K562 (cell line): ENCODE results near the gene SPTLC2. TPM values are rescaled to one million over a fixed set of nuclear protein-coding genes. Genes with fewer than 3 reads are reported as not detected.
A peak's percentile ranks its signal among the peaks of the same experiment; 100 is the strongest.

Experiments used
- ARID3A ChIP-seq: IDR thresholded peaks from 2 replicates; pipeline ENCODE4 v1.6.1; 2012; ENCODE audit warnings: low read depth, low read length, improper control_type of control experiment, borderline replicate concordance
- BDP1 ChIP-seq: IDR thresholded peaks from 3 replicates; pipeline ENCODE4 v1.6.1; 2011; ENCODE audit not compliant: insufficient read length, insufficient read depth
- CBFB ChIP-seq: sonication (generic); formaldehyde crosslinking; IDR thresholded peaks from 2 replicates; pipeline ENCODE4 v1.4.0; 2020; ENCODE audit warnings: mild to moderate bottlenecking, missing genetic modification reagents
- CGGBP1 ChIP-seq: fragments of 250-450 bp; sonication (Bioruptor Pico); IDR thresholded peaks from 2 replicates; pipeline ENCODE4 v1.9.0; 2021; ENCODE audit warnings: mild to moderate bottlenecking
- DLX4 ChIP-seq: fragments of 250-450 bp; sonication (Bioruptor Pico); IDR thresholded peaks from 2 replicates; pipeline ENCODE4 v1.6.1; 2021; ENCODE audit warnings: mild to moderate bottlenecking
- FOSL1 ChIP-seq: fragments of 200-800 bp; sonication (Bioruptor generic); conservative IDR thresholded peaks from 2 replicates; pipeline ENCODE4 v1.6.1; 2016; ENCODE audit warnings: missing genetic modification characterization, missing compliant biosample characterization
- FOXP4 ChIP-seq: sonication (generic); formaldehyde crosslinking; IDR thresholded peaks from 2 replicates; pipeline ENCODE4 v1.8.0; 2022; ENCODE audit warnings: mild to moderate bottlenecking, missing genetic modification reagents, borderline replicate concordance
- HNRNPH1 ChIP-seq: fragments of 200-400 bp; formaldehyde crosslinking; optimal IDR thresholded peaks from 2 replicates; pipeline ENCODE3; 2017; ENCODE audit warnings: low read depth, mild to moderate bottlenecking, low read length, moderate library complexity
- IRF2 ChIP-seq: sonication (generic); formaldehyde crosslinking; IDR thresholded peaks from 2 replicates; pipeline ENCODE4 v1.8.1; 2022; ENCODE audit warnings: mild to moderate bottlenecking, missing genetic modification reagents
- NR1H2 ChIP-seq: sonication (generic); formaldehyde crosslinking; IDR thresholded peaks from 2 replicates; pipeline ENCODE4 v1.4.0; 2020; ENCODE audit warnings: mild to moderate bottlenecking, missing genetic modification reagents
- RAD21 ChIP-seq, 2 experiments: fragments of 250-450 bp in 1 of 2; fragments of 450-650 bp in 1 of 2; sonication (Bioruptor Pico) in 1 of 2; formaldehyde crosslinking in 1 of 2; IDR thresholded peaks in 1 of 2; conservative IDR thresholded peaks in 1 of 2; 2 replicates each; pipeline versions ENCODE4 v1.4.0 to v1.8.0; 2020 to 2022; ENCODE audit warnings: mild to moderate bottlenecking in 2 of 2, moderate library complexity in 1 of 2
- TCF7L2 ChIP-seq: fragments of 150-350 bp; IDR thresholded peaks from 2 replicates; pipeline ENCODE4 v1.6.1; 2016; ENCODE audit warnings: low read depth, mild to moderate bottlenecking, low read length, moderate library complexity
- TEAD4 ChIP-seq, 2 experiments: sonication (generic) in 1 of 2; formaldehyde crosslinking in 1 of 2; IDR thresholded peaks; 2 replicates each; pipeline versions ENCODE4 v1.6.1 to v1.8.0; 2012 to 2022; ENCODE audit warnings: borderline replicate concordance in 1 of 2, inconsistent platforms in 1 of 2, low read length in 1 of 2, mild to moderate bottlenecking in 1 of 2, missing genetic modification reagents in 1 of 2
- THAP12 ChIP-seq: fragments of 250-450 bp; sonication (Bioruptor Pico); IDR thresholded peaks from 2 replicates; pipeline ENCODE4 v1.9.0; 2021; ENCODE audit warnings: mild to moderate bottlenecking, inconsistent platforms
- TSC22D4 ChIP-seq: fragments of 450-650 bp; IDR thresholded peaks from 2 replicates; pipeline ENCODE4 v1.6.1; 2016; ENCODE audit warnings: missing genetic modification characterization, missing biosample characterization, control low read depth
- ZBED1 ChIP-seq: IDR thresholded peaks from 2 replicates; pipeline ENCODE4 v1.6.1; 2014
- ZBTB7A ChIP-seq: IDR thresholded peaks from 2 replicates; pipeline ENCODE4 v1.6.1; 2011; ENCODE audit warnings: low read depth, mild to moderate bottlenecking, low read length, moderate library complexity, borderline replicate concordance; ENCODE audit not compliant: control insufficient read depth
- ZNF133 ChIP-seq: fragments of 250-450 bp; sonication (Bioruptor Pico); IDR thresholded peaks from 2 replicates; pipeline ENCODE4 v1.4.0; 2020; ENCODE audit warnings: mild to moderate bottlenecking
- ZNF311 ChIP-seq: fragments of 250-450 bp; sonication (Bioruptor Pico); IDR thresholded peaks from 2 replicates; pipeline ENCODE4 v1.4.0; 2020; ENCODE audit warnings: mild to moderate bottlenecking, moderate library complexity
- polyA plus RNA-seq, 8 experiments: library from polyadenylated mRNA; depleted of rRNA in 4 of 8; stranded (reverse) in 5 of 8; unstranded in 3 of 8; fragments of >200 nt; fragmentation: Nextera tagmentation in 2 of 8; fragmentation: Illumina TruSeq in 1 of 8; extraction: Ambion mirVana in 2 of 8; extraction: Trizol in 1 of 8; gene quantifications; 2 replicates each; pipeline versions ENCODE4 v1.2.1 to v1.2.3, GENCODE V29; 2011 to 2014; ENCODE audit warnings: inconsistent platforms in 1 of 8, missing spikeins in 1 of 8
- total RNA-seq, 7 experiments: library from RNA; depleted of rRNA in 6 of 7; stranded (reverse); fragments of >200 nt in 6 of 7; fragmentation: Illumina TruSeq in 2 of 7; extraction: Trizol in 2 of 7; gene quantifications; 2 replicates each; pipeline versions ENCODE4 v1.2.1 to v1.2.3, GENCODE V29; 2011 to 2021; ENCODE audit warnings: low replicate concordance in 1 of 7

SPTLC2 gene
- total and polyA plus RNA-seq, 9 of the 15 experiments (the other 6 are each of a cell fraction or from before 2014, with no cell fraction given): 4.5 to 30.4 (median 14.0) TPM

GRCh38 chr14:77616454-77617229 is at the start of gene SPTLC2 (continued):
- no peak for TF ChIP-seq ARID3A
- TF ChIP-seq HNRNPH1: no peak
- no peak for TF ChIP-seq FOSL1 (tag)
- no peak for TF ChIP-seq DLX4 (CRISPR knock-in tag)
- TF ChIP-seq CBFB: no peak
- TF ChIP-seq ZBED1: no peak
- no peak; the same call in 1 of the 2 replicates for TF ChIP-seq CGGBP1 (CRISPR knock-in tag)
- TF ChIP-seq TCF7L2: no peak
- TF ChIP-seq IRF2 (CRISPR knock-in tag): no peak
- no peak for TF ChIP-seq FOXP4 (CRISPR knock-in tag)
- no peak for TF ChIP-seq ZNF311 (CRISPR knock-in tag)
- TF ChIP-seq TSC22D4: no peak
- no peak for TF ChIP-seq NR1H2
- 0 out of 2 replicates have a peak, but pooled peaks have one; percentile 10 for TF ChIP-seq THAP12 (CRISPR knock-in tag)
- peak; percentile 49; the same call in 1 of the 2 replicates for TF ChIP-seq ZBTB7A
- TF ChIP-seq ZNF133 (CRISPR knock-in tag): no peak
- no peak for TF ChIP-seq BDP1
- no peak for TF ChIP-seq TEAD4 (IDR thresholded peaks at IDR 0.05; ENCODE audit: low read length)
- no peak for TF ChIP-seq TEAD4 (CRISPR knock-in tag; IDR thresholded peaks at IDR 0.05; ENCODE audit: borderline replicate concordance)
- TF ChIP-seq RAD21 (CRISPR knock-in tag; conservative IDR thresholded peaks at IDR 0.05 in 1 of 2, IDR thresholded peaks at IDR 0.05 in 1 of 2): no peak
